MM.1S (cell line): ENCODE measurements around the gene GALE.
A peak's percentile ranks its signal among the peaks of the same experiment; 100 is the strongest.

Experiments
- DNase-seq: peaks from one replicate; pipeline ENCODE4 v3.0.0-alpha.2; 2015
- H2AFZ ChIP-seq: fragments of 300-600 bp; sonication (generic); 2 replicates; pipeline ENCODE4 v1.6.0; 2016; ENCODE audit warnings: antibody characterized with exemption, low read length
- H3F3A ChIP-seq: fragments of 300-600 bp; sonication (generic); 2 replicates; pipeline ENCODE4 v1.6.1; 2016; ENCODE audit warnings: mild to moderate bottlenecking, antibody characterized with exemption, low read length, moderate library complexity, mixed read lengths; ENCODE audit not compliant: insufficient read depth
- H3K27ac ChIP-seq: fragments of 300-600 bp; sonication (generic); 2 replicates; pipeline ENCODE4 v1.5.1; 2016; ENCODE audit warnings: mild to moderate bottlenecking, low read length
- H3K27me3 ChIP-seq: fragments of 300-600 bp; sonication (generic); replicated peaks from 2 replicates; pipeline ENCODE4 v1.6.0; 2016; ENCODE audit warnings: low read length; ENCODE audit not compliant: insufficient read depth
- H3K36me3 ChIP-seq: fragments of 300-600 bp; sonication (generic); replicated peaks from 2 replicates; pipeline ENCODE4 v1.6.1; 2016; ENCODE audit warnings: mild to moderate bottlenecking, low read length, mixed read lengths; ENCODE audit not compliant: insufficient read depth
- H3K4me1 ChIP-seq: fragments of 300-600 bp; sonication (generic); 2 replicates; pipeline ENCODE4 v1.6.1; 2016; ENCODE audit warnings: low read length, mixed read lengths
- H3K4me2 ChIP-seq: fragments of 300-600 bp; sonication (generic); 2 replicates; pipeline ENCODE4 v1.6.0; 2016; ENCODE audit warnings: low read depth, low read length
- H3K4me3 ChIP-seq: fragments of 300-600 bp; sonication (generic); 2 replicates; pipeline ENCODE4 v1.5.1; 2016; ENCODE audit warnings: low read length, mixed read lengths
- H3K79me2 ChIP-seq: fragments of 300-600 bp; sonication (generic); 2 replicates; pipeline ENCODE4 v1.6.1; 2016; ENCODE audit warnings: mixed run types, low read length, mixed read lengths
- H3K9ac ChIP-seq: fragments of 300-600 bp; sonication (generic); 2 replicates; pipeline ENCODE4 v1.6.1; 2016; ENCODE audit warnings: low read length, mixed read lengths
- H3K9me2 ChIP-seq: fragments of 300-600 bp; sonication (generic); replicated peaks from 2 replicates; pipeline ENCODE4 v1.6.1; 2016; ENCODE audit warnings: mild to moderate bottlenecking, low read length, mixed read lengths; ENCODE audit not compliant: insufficient read depth
- H3K9me3 ChIP-seq: fragments of 300-600 bp; sonication (generic); replicated peaks from 2 replicates; pipeline ENCODE4 v1.6.1; 2016; ENCODE audit warnings: mild to moderate bottlenecking, low read length, mixed read lengths; ENCODE audit not compliant: insufficient read depth
- H4K20me1 ChIP-seq: fragments of 300-600 bp; sonication (generic); 2 replicates; pipeline ENCODE4 v1.6.1; 2016; ENCODE audit warnings: mild to moderate bottlenecking, low read length, moderate library complexity, mixed read lengths; ENCODE audit not compliant: insufficient read depth
- CTCF ChIP-seq: fragments of 300-600 bp; sonication (generic); IDR thresholded peaks from 2 replicates; pipeline ENCODE4 v1.5.1; 2016; ENCODE audit warnings: antibody characterized with exemption, low read length, mixed read lengths
- EZH2 ChIP-seq: fragments of 300-600 bp; sonication (generic); optimal IDR thresholded peaks from 2 replicates; pipeline ENCODE3; 2017; ENCODE audit warnings: low read depth, mild to moderate bottlenecking, antibody characterized with exemption, low read length, mixed read lengths
- EZH2phosphoT487 ChIP-seq: fragments of 300-600 bp; sonication (generic); IDR thresholded peaks from 2 replicates; pipeline ENCODE4 v1.6.1; 2018; ENCODE audit warnings: antibody characterized with exemption, low read length

Gene GALE

GRCh38 chr1:23801876-23802275 is 1.3 kb upstream of the GALE start:
- Histone ChIP-seq H3F3A (peaks cover 12% of the 10 kb centered on the region), H3K27ac (no peak overlapping the region), H3K9me2 (no peaks in the 10 kb centered on the region), H3K79me2 (no peaks in the 10 kb centered on the region), H3K9me3 (no peaks in the 10 kb centered on the region), H3K36me3 (no peaks in the 10 kb centered on the region), H3K4me1 (peaks cover 18% of the 10 kb centered on the region), H3K27me3 (no peaks in the 10 kb centered on the region), H3K9ac (no peak overlapping the region), H4K20me1 (no peaks in the 10 kb centered on the region), H3K4me2 (no peak overlapping the region), H3K4me3 (no peak overlapping the region), H2AFZ (no peak overlapping the region)
- TF ChIP-seq CTCF = no peak
- TF ChIP-seq EZH2phosphoT487 = no peak
- no peak for TF ChIP-seq EZH2
- DNase-seq = no peak

- H3K4me1 ChIP-seq = peaks cover 18% of the 10 kb centered on the region
- TF ChIP-seq EZH2phosphoT487 = no peak
- TF ChIP-seq EZH2 = no peak
- TF ChIP-seq CTCF = no peak
- no peaks in the 10 kb centered on the region for H3K9me3 ChIP-seq
- H3K79me2 ChIP-seq = no peaks in the 10 kb centered on the region
- H3F3A ChIP-seq = peaks cover 12% of the 10 kb centered on the region
- no peaks in the 10 kb centered on the region for H3K36me3 ChIP-seq
- H2AFZ ChIP-seq = peak overlapping the region; percentile 89
- H3K4me3 ChIP-seq = peak overlapping the region; percentile 82
- no peaks in the 10 kb centered on the region for H3K9me2 ChIP-seq
- H3K4me2 ChIP-seq = peak overlapping the region; percentile 94
- no peak overlapping the region; the same call in 1 of the 2 replicates for H3K27ac ChIP-seq
- peak overlapping the region; percentile 91 for H3K9ac ChIP-seq
- no peak for DNase-seq
- H3K27me3 ChIP-seq = no peaks in the 10 kb centered on the region
- no peaks in the 10 kb centered on the region for H4K20me1 ChIP-seq
Observed at GRCh38 chr1:23801338-23801748, 789 bp upstream of the GALE start.

- H3K79me2 ChIP-seq = no peaks in the 10 kb centered on the region
- peak overlapping the region; percentile 93 for H2AFZ ChIP-seq
- peak overlapping the region; percentile 91; the same call in 1 of the 2 replicates for H3K9ac ChIP-seq
- peak overlapping the region; percentile 82 for H3K4me3 ChIP-seq
- H3F3A ChIP-seq = peaks cover 12% of the 10 kb centered on the region
- peak overlapping the region; percentile 98 for H3K4me2 ChIP-seq
- DNase-seq = no peak
- no peaks in the 10 kb centered on the region for H3K9me3 ChIP-seq
- H3K27ac ChIP-seq = peak overlapping the region; percentile 42; the same call in 1 of the 2 replicates
- no peaks in the 10 kb centered on the region for H4K20me1 ChIP-seq
- H3K27me3 ChIP-seq = no peaks in the 10 kb centered on the region
- H3K9me2 ChIP-seq = no peaks in the 10 kb centered on the region
- H3K4me1 ChIP-seq = peaks cover 15% of the 10 kb centered on the region
- H3K36me3 ChIP-seq = no peaks in the 10 kb centered on the region
- TF ChIP-seq EZH2 = no peak
- no peak for TF ChIP-seq CTCF
- TF ChIP-seq EZH2phosphoT487 = no peak
Observed at GRCh38 chr1:23799570-23800399, 769 bp downstream of the GALE start.
